ENCODE results near the gene TOR1AIP2.
A peak's percentile ranks its signal among the peaks of the same experiment; 100 is the strongest.

The TOR1AIP2 gene

DNA sequence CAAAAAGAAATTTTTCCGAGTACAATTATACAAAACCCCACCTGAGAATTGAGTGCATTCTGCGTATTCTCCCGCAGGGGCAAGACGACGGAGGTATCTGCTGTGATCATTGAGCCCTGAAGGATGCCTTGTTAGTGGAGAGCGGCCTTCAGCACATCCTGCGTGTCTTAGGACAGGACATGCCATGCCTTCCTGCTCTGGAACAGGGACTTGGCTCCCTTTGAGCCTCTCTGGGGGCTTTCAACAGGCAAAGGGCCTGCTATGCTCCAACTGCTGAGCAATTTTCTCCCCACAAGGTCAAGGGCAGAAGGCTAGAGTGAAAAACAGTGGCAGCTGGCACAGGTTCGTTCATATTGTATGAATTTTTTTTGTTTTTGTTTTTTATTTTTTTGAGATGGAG is 52.4 kb downstream of the TOR1AIP2 start:
- DNase-seq = no peak

DNA sequence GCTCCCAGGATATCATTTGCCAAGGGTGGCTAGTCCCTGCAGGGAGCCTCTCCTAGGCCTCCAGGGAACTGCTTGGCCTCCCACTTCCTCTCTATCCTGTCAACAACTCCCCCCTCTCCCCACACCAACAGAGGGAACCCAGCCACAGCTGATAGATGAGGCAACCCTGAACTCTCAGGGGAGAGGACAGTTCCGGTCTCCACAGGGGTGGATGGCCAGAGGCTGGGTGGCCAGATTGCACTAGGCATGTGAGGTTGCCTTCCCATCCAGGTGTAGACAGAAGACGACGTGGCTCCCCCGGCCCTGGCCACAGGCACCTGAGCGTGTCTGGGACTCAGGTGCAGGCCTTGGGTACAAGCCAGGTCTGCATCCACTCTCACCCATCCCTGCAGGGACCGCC is 53.3 kb downstream of the TOR1AIP2 start:
- no peak for DNase-seq

DNA sequence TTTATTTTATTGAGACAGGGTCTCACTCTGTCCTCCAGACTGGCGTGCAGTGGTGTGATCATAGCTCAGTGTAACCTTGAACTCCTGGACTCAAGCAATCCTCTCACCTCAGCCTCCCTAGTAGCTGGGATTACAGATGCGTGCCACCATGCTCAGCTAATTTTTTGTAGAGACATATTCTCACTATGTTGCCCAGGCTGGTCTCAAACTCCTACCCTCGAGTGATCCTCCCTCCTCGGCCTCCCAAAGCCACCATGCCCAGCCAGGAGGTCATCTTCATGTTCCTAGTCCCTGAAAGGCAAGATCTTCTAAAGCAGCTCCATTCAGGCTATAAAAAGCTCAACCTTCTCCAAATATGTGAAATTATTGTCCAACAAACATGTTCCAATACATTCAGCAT is 53.9 kb downstream of the TOR1AIP2 start:
- no peak for DNase-seq

DNA sequence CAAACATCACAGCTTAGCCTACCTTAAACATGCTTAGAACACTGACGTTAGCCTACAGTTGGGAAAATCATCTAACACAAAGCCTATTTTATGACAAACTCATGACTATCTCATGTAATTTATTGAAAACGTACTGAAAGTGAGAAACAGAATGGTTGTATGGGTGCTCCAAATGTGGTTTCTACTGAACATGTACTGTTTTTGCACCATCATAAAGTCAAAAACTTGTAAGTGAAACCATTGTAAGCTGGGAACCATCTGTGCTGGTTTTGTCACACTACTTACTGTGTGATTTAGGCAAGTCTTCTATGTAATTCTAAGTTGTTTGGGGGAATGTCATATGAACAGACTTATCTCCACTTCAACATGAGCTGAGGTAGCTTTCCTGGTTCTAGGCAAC is 55.5 kb downstream of the TOR1AIP2 start:
- no peak for DNase-seq

DNA sequence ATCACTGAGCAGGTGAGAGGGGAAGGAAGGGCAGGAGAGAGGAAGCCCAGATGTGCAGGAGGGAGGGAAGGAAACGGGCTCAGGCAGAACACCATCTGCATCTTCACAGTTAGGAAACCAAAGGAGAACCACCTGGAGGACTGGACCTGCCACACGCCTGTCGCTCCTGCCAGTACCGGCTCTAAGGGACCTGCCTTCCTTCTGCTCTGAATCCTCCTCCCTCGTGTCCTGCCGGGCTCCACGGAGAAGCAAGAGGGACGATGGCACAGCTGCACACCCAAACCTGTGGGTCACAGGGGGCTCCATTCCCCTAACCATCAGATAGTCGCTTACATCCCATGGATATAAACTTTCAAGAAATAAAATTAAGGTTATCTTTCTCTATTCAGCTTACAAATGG is 56.1 kb downstream of the TOR1AIP2 start:
- no peak for DNase-seq

DNA sequence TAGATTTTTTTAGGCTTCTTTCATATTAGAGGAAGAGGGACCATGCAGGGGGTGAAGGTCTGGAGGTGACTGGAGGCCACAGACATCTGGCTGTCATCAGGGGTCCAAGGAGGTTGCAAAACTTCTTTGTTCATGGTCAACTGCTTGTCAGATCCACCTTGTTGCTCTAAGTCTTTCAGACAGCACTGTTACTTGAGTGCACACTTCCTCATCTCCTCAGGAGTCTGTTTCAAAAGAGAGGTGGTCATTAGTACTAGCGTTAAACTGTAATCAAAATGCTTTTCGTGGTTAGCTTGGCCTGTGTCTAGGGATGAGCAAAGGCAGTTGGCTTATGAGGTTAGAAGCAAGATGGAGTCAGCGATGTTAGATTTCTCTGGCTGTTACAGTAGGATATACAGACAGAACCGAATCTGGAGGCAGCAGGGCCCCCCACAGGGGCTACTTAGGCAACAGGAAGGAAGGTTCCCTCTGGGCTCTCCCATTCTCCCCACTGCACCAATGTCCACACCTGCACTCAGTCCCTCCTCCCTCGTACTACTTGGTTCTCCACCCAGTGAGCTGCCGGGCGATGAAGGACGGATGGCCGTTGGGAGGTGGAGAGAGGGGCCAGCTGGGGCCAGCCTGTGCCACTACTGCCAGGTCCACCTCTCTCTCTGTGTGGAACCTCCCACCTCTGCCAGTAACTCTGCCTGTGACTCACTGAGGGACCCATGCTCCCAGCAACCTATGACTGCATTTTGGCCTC is 57.2 kb downstream of the TOR1AIP2 start:
- no peak for DNase-seq

DNA sequence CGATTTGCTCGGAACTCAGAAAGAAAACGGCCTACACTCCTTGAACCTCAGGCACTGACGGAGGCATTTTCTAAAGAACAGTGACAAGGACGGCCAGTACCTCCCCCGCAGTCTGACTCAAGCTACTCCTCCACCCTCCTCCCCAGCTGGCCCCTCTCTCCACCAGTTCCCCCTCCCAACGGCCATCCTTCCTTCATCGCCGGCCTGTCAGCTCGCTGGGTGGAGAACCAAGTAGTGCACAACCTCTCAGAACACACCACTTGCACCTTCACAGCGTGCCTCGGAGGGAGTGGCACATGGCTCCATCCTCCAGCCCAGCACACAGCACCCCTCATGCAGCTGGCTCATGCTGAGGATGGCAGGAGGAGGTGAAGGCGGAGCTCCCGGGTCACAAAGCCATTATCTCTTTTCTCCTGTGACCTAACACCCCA is 58.8 kb downstream of the TOR1AIP2 start:
- DNase-seq = no peak

DNA sequence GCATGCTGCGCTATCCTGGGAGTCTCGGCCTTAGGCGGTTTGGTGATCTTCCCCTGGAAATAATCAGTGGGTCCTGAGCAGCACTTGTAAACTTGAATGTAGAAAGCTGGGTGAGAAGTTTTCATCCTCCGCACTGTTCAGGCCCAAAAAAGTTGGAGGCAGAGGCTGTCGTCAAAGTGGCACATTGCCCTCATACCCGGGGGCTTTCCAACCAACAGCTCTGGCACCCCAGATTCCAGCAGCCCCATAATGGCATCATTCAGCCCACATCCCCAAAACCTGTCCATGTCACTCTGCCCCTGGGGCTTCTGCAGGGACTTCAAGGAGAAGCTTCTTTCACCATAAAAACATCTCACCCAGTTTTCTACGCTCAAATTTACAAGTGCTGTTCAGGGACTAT is 59.3 kb downstream of the TOR1AIP2 start:
- no peak for DNase-seq

DNA sequence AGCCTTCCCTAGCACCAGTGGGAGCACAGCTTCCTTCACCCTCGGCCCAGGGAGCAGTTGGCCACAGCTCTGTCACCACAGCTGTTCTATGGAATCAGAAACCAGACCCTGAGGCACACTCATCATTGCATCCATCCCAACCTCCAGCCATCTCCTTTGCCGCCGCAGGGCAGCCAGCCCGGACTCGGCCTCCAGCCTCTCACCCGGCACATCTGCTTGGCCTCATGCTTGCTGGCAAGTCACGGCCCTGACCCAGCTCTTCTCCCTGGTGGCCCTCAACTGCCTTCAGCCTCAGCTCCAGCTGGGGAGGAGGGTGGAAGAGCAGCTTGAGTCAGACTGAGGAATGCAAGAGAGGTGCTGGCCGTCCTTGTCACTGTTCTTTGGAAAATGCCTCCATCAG is 59.8 kb downstream of the TOR1AIP2 start:
- DNase-seq = no peak

DNA sequence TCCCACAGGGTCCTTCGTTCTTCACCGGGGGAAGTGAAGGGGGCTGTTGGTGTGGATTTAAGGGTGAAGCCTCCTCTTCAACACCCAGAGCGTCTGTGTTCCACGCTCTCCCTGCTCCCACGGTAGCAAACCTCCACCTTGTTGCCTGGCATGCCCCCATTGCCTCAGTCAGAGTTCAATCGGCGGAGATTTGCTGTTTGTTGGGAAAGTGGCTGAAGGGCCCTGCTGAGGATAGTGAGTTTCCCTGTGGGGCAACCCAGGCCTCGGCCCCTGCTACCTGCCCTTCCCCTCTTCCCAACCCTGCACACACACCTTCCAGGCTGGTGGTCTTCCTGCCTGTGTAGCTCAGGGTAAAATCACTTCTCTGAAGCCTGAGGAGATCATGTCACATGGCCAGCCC is 60.5 kb downstream of the TOR1AIP2 start:
- DNase-seq = no peak

DNA sequence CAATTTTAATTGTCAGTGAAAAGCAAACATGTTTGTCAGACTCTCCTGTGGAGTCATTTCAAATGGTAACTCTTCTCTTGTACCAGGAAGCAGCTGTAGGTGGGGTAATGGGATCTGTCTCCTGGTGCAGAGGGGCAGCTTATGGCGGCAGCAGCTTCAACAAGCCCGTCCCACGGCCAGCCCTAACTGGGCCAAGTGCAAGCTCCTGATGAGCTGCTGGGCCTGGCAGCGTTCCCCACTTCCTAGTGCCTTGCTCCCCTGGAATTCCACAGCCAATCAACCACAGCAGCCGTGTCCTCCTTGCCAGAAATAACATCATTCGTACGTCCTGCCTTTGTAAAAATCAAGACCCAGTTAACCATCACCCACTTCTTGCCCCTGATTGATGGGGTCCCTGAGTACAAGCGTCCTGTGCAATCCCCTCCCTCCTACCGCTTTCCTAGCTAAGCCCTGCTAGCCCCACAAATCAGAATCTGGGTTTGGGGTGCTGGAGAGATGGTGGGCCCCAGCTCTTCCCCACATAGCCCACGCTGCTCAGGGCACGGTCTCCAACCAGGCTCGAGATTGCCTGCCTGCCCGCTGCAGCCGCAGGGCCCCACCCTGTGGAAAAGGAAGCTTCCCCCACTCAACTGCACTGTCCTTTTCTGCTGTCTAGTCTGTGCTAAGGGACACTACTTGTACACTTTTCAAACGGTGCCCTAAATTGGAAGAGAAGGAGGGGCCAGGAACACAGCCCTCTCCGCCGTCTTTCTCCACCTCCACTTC is 61.2 kb downstream of the TOR1AIP2 start:
- DNase-seq = no peak

DNA sequence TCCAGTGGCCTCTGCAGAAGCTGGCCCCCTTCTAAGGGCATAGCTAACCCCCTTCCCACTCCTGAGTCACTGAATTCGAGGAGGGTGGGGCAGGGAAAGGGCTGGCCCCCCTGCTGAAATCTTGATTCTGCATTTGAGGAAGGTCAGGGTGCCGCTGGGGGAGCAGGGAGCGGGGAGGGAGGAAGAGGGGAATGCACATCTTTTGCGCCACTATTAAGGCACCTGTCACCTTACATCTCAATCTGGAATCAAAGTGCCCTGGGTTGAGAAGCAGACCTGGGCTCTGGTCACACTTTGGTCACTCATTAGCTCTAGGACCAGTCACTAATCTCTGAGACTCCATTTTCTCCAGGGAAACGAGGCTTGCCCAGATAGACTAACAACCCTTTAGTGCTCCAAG is 62.0 kb downstream of the TOR1AIP2 start:
- DNase-seq = no peak

DNA sequence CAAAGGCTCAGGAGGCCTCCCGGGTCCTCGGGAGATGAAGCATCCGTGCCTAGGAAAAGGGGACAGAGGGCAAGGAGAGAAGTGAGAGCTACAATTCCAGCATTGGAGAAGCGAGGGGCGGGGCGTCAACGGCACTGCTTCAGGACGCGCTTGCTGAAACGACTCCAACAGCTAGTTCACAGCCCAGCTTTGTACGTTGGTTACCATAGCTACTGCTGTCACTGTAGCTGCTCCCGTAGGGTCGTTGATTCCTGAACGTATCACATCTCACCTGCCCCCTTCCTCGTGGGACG is 63.1 kb downstream of the TOR1AIP2 start:
- DNase-seq = no peak

DNA sequence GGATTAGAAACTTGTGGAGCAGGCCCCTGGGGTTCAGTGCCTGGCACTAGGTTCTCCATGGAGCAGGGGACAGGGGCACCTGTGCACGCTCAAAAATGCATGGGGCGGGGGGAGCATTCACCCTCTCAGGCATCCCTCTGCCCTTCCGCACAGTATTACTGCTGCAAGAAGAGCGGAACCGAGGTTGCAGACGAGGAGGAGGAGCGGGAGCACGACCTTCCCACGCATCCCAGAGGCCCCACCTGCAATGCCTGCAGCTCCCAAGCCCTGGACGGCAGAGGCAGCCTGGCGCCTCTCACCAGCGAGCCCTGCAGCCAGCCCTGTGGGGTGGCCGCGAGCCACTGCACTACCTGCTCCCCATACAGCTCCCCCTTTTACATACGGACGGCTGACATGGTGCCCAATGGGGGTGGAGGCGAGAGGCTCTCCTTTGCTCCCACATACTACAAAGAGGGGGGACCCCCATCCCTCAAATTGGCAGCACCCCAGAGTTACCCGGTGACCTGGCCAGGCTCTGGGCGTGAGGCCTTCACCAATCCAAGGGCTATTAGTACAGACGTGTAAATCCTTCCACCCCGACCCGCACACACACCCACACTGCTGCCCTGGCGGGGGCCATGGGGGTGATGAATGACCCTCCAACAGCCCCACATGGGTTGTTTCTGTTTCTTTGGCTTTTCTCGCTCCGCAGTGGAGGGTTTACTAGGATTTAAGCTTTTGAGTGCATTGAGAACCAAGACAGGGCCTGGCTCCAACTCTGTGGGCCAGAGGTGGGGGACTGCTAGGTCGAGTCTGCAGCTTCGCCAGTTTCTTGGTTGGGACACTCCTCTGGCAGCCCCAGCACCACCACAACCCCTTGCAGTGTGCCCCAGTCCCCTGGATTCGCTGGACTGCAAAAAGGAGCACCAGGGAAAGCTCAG is 63.7 kb downstream of the TOR1AIP2 start:
- no peak for DNase-seq

DNA sequence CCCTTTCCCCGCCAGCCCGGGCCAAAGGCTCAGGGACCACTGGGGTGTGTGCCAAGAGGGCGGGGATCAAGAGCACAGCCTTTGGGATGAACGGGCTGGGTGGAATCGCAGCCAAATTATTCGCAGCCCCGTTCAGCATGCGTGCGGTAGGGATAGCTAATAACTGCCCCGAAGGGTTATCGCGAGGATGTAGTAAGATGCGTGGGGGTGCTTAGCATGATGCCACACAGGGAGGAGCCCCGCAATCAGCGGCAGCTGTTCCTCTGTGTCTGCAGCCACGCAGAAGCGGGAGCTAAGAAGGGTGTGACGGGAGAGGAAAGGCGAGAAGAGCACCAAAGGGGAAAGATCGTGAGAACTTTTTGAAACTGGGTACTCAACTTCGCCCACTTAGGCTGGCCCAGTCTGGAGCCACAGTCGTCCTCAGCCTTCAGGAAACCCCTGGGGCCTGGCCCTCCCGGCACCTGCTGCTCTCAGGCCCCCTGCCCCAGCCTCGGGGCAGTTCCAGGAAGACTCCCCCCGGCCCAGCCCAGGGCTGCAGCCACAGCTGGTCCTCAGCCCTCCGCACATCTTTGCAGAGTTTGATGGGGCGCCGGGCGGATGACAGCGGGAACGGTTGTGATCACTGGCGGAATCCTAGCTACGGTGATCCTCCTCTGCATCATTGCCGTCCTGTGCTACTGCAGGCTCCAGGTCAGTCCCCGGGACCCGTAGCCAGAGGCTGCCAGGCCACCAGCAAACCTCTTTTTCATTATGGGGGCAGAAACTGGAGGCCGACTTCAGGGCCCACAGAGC is 64.9 kb downstream of the TOR1AIP2 start:
- DNase-seq = no peak

DNA sequence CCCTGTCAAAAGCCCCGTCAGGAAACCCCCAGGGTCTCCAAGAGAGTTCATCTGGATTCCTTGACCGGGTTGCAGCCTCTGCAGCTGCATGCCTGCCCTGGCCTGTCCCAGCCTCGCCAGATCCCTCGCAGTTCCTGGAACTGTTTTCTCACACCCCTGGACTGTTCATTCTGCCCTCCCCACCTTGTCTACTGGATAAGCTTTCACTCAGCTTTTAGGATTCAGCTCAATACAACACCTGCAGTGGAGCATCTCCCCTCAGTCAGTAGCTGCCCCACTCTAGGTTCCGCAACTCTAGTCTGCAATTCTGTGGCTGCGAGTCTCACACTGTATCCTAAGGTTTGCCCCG is 67.3 kb downstream of the TOR1AIP2 start:
- no peak for DNase-seq

DNA sequence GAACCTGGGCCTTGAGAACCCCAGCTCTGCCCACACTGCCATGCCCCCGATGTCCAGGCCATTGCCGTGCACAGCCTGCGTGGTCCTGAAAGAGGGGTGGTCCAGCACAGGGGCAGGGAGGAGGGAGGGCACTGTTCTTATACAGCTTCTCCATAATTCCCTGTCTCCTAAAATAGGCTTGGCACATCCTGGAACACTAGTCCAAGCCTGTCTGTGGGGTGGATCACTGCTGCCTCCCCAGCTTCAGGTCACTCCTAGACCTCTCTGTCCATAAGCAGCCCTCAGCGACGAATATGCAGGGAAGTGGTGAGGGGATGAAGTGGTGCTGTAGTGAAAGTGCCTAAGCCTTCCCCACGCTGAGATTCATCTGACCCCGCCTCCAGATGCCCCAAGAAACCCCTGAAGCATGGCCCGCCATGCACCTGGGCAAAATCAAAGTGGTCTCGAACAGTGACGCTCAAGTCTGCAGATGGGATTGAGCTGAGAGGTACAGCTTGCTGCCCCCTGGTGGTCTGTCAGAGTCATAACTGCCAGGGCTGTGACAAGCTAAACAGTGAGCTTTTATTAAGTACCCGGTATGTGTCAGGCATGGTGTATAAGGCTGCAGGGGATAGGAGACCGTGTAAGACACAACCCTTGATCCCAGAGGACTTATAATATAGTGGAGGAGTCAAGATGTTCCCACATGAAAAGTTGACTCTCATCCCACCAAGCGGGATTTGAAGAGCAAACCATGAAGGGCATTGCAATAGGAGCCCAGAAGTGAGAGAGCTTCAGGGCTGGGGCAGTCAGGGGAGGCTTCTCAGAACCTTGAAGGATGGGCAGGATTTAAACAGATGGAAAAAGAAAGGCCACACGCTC is 67.9 kb downstream of the TOR1AIP2 start:
- DNase-seq = peak; percentile 48 to 52

DNA sequence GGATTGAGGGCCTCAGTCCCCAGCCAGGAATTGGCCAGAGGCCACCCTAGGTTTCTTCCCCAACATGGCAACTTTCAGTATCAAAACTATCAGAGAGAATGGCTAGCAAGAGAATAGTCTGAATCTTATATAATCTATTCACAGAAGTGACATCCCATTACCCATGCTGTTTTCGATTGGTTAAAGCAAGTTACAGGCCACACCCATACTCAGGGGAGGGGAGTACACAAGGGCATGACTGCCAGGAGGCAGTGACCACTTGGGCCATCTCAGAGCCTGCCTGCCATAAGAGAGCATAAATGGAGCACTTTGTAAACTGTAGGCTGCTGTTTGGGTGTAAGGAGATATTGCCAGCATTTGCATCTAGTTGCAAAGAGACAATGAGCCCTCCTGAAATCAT is 69.1 kb downstream of the TOR1AIP2 start:
- DNase-seq = no peak

DNA sequence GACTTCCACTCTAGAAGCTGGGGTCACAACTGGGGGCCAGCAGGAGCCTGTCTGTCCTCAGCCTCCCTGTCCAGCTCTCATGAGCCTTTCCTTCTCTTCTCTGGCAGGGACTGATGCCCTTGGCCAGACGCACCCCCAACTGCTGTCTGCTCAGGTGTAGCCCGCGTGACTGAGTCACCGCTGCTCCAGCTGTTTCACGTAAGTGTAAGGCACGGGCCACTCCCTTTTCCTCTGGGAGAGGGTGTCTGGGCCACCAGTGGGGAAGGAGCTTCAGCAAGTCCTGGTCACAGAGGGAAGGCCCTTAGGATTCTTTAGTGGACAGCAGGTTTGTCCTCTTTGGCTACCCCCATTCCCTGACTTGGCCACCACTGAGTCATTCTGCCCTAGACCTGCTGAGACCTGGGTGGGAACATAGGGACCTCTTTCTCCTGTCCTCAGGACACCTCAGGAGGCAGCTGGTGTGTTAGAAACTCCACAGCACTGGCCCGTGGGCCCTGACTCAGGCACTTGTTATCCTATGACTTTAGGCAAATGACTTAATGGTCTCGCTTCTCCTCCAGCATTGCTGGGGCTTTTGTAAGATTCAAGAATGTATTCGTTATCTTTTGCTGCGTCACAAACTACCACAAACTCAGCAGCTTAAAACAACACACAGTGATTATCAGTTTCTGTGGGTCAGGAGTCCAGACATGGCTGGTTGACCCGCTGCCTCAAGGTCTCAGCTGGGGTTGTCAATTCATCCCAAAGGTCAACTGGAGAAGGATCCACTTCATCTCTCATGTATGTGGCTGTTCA is 69.7 kb downstream of the TOR1AIP2 start:
- no peak for DNase-seq

DNA sequence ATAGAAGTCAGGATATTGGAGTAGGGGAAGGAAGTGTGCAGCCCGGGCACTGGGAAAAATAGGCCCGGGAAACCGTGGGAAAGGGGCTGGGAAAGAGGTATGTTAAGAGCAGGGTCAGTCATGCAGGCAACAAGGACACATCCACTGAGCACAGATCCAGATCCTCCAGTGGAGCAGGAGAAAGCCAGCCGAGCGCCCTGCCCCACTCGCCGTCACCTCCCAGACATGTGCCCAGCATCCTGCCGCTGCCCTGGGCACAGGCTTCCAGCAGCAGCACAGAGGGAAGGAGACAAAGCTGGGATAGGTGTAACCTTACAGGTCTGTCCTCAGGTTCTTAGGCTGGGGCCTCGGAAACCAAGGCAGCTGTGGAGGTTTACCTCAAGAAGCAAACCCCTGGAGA is 70.3 kb downstream of the TOR1AIP2 start:
- DNase-seq = no peak

DNA sequence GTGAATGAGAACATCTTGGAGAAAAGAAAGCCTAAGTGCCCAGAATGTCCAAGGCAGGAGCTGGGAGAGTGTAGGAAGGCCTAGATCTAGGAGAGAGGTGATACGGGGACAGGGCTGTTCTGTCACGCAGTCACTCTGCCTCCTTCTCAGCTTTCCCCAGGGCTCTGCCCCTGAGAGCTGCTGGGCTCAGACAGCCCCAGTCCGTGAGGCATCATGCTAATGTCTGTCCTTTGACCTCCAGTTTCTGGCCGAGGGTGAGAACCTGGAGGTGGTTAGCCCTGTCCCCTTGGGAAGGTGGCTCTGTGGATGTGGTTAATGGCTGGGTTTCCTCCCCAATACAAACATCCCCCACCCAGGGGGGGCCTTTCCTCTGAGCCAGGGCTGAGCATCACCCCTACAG is 71.3 kb downstream of the TOR1AIP2 start:
- no peak for DNase-seq

Data from activated CD4-positive, alpha-beta T cell treated with anti-CD3 and anti-CD28 coated beads, Interleukin-2, amount 50 U/mL, for 4 hours (primary cell).